ELR (cell line): ENCODE results near the gene PER3.

Source experiments
- DNase-seq: peaks from one replicate; pipeline ENCODE4 v3.0.0-alpha.2; 2015; ENCODE audit warnings: low read depth

Gene PER3

GRCh38 chr1:7871136-7871535 is 87.0 kb downstream of the PER3 start:
- DNase-seq = no peak

DNA sequence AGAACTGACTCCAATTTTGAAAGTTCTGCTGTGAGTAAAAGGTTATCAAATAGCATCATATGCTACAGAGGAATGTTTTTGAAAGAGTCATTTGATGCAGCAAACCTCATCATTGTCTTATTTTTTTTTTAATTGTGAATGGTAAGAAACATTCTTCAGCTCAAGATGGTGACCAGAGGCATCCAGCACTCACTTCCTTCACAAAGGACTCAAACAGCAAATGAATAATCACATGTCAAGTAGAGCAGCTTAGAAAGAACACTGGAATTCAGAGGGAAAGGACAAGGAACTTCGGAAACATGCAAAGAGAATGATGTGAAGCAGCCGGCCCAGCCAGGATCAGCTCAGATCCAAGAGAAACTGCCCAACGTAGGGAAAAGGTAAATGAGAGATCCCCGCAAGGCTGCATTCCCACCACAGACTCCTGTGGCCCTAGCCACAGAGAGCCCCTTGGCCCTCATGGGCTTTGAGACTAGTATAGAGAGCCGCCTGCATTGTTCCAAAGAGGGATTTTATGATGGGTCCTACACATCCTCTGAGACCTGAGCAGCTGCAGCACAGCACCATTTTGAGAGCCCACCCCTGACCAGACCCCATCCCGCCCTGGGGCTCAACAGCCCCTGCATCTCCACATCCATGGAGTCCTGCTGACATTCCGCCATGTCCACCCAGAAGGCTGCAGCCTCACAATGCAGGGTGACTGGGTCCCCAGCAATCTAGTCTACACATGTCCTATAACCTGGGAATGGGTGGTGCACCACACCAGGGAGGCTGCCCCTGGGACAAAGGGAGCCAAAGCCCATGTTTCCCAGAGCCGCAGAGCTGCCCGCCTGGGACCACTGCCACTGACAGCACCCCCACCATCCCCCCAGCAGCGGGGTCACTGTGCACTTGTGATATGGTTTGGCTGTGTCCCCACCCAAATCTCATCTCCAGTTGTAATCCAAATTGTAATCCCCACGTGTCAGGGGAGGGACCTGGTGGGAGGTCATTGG is 90.0 kb downstream of the PER3 start:
- no peak for DNase-seq

GRCh38 chr1:7878027-7878426 is 93.9 kb downstream of the PER3 start:
- no peak for DNase-seq

- DNase-seq = no peak
Measured at GRCh38 chr1:7879228-7879627, 95.1 kb downstream of the PER3 start.

GRCh38 chr1:7884757-7885156 is 100.7 kb downstream of the PER3 start:
- no peak for DNase-seq

DNA sequence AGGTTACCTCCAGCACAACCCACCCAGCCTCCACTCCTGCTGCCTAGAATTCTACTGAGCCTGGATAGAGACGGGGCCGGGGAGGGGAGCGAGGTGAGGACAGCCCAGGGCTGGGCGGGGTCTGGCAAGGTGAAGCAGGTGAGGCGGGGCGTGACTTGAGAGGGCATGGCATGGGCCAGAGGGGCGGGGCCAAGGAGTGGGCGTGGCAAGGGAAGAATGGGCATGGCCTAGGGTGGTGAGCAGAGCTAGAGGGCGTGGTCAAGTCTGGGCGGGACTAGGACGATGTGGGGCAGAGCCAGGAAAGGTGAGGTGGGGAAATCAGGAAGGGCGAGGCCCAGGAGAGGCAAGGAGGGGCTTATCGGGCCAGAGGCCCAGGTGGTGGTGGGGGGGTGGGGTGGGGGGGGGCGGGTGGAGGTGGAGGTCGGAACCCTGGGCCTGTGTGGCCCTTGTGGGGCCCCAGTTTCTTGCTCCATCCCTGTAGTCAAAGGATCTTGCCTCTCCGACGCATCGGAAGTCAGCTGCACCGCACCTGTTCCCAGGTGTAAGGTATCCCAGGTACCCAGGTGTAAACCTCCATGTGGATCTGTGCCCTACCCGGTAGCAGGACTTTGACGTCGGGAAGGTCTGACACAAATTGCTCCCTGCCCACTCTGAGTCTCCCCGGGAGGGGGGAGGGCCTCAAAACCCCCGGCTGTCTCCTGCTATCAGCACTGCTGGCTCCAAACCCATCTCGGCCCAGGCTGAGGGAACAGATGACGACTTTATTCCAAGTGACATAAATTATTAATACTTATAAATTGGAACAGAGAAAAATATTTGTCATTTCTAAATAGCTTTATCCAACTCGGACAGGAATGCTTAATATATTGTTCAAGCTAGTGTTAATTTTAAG is 101.7 kb downstream of the PER3 start:
- DNase-seq = peak; percentile 18

GRCh38 chr1:7886405-7886745 is 102.3 kb downstream of the PER3 start:
- no peak for DNase-seq

DNA sequence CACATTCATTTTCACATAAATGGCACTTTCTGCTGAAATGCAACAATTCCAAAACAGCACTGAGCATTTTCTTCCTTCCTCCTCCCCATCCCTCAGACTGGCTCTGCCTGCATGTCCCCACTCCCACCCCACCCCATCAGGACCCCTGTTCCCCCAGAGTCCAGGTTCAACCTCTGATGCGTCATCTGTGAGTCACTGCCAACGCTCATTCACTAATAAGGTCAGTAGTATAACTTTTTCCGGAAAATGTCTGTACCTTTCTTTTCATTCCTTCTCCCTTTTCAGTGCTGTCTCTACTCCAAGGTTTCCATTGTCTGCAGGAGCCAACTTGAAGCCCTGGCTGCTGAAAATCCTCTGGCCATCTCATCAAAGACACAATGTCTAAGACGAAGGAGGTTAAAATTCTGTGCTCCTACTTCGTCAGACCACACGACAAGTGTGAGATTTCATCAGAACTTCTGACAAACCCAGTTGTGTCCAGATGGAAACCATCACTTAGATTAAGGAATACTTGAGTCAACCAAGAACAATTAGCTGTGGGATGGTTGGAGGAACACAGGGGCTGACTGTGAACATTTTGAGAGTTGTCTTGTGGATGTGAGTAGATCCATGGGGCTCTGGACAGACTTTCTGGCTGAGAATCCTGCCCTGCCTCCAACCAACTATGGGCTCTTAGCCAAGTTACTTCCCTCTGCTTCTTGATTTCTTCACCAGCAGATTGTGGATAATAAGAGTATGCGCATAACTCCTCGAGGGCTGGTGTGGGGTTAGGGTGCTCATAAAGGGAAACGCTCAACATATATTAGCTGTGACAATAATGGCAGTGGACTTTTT is 104.4 kb downstream of the PER3 start:
- DNase-seq = peak; percentile 27

GRCh38 chr1:7890853-7891252 is 106.8 kb downstream of the PER3 start:
- no peak for DNase-seq

DNA sequence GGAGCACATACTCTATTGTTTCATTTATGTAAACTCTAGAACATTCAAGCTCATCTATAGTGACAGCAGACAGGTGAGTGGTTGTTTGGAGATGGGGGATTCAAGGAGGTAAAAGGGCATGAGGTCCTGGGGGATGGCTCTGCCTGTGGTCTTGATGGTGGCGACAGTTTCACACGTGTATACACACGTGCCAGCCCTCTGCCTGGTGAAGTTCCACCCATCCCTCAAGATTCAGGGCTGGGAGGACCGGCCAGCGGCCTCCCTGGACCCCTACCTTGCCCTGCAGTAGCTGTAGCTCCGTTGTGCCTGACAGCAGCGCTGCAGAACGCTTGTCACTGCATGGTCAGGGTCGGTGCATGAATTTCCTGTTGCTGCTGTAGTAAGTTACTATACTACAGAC is 107.7 kb downstream of the PER3 start:
- DNase-seq = no peak

DNA sequence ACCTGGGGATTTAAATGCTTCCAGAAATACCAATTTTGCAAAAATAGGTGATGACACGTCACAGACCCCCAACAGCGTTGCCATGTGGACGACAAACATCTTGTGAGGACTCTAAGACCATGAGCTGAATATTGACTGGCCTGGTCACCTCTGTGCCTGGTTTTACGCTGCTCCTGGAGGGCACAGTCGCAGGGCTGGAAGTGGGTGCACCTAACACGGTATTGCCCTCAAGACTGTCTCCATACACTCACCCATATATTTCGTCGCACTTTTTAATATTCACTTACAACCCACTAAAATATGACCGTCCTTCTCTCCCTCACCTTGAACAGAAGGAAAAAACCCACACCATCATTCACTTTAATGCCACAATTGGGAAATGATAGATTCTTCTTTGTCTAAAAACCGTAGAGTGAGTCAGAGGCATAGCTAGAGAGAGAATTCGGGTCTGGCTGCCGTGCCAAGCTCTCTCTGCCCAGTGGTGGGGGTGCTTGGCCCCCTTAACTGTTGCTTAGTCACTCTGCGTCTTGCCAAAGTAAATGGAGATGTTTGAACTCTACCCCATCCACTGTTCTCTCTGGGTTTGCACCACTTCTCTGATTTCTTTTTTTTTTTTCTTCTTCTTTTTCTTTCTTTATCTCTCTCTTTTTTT is 109.6 kb downstream of the PER3 start:
- peak; percentile 44 for DNase-seq
